IMR-90 (cell line): ENCODE measurements around the gene KLHL25.

ENCODE experiments used
- BHLHE40 ChIP-seq: fragments of 150-350 bp; IDR thresholded peaks from 2 replicates; pipeline ENCODE4 v1.6.1; 2016; ENCODE audit warnings: mild to moderate bottlenecking, low read depth, low read length
- CEBPB ChIP-seq: IDR thresholded peaks from 2 replicates; pipeline ENCODE4 v1.6.1; 2012; ENCODE audit warnings: low read depth, low read length, improper control_type of control experiment
- CHD1 ChIP-seq: IDR thresholded peaks from 2 replicates; pipeline ENCODE4 v1.6.1; 2012; ENCODE audit warnings: low read depth, low read length, improper control_type of control experiment
- CTCF ChIP-seq: conservative IDR thresholded peaks from 2 replicates; pipeline ENCODE4 v1.5.1; 2012; ENCODE audit warnings: mild to moderate bottlenecking, low read depth, low read length, improper control_type of control experiment
- FOS ChIP-seq: fragments of 150-350 bp; IDR thresholded peaks from 2 replicates; pipeline ENCODE4 v1.6.1; 2016; ENCODE audit warnings: low read depth, low read length
- MAFK ChIP-seq: IDR thresholded peaks from 2 replicates; pipeline ENCODE4 v1.6.1; 2012; ENCODE audit warnings: low read depth, low read length, improper control_type of control experiment
- MAZ ChIP-seq: IDR thresholded peaks from 2 replicates; pipeline ENCODE4 v1.6.1; 2012; ENCODE audit warnings: low read depth, mild to moderate bottlenecking, low read length, improper control_type of control experiment, moderate library complexity, borderline replicate concordance
- MXI1 ChIP-seq: IDR thresholded peaks from 2 replicates; pipeline ENCODE4 v1.6.1; 2012; ENCODE audit warnings: low read depth, mild to moderate bottlenecking, low read length, moderate library complexity, borderline replicate concordance
- POLR2A ChIP-seq: IDR thresholded peaks from 2 replicates; pipeline ENCODE4 v1.6.1; 2012; ENCODE audit warnings: mild to moderate bottlenecking, low read depth, low read length
- RAD21 ChIP-seq: IDR thresholded peaks from 2 replicates; pipeline ENCODE4 v1.6.1; 2012; ENCODE audit warnings: low read length, improper control_type of control experiment
- RFX5 ChIP-seq: IDR thresholded peaks from 2 replicates; pipeline ENCODE4 v1.8.0; 2012; ENCODE audit warnings: low read depth, mild to moderate bottlenecking, low read length, moderate library complexity
- SMC3 ChIP-seq: fragments of 150-350 bp; IDR thresholded peaks from 2 replicates; pipeline ENCODE4 v1.6.1; 2016; ENCODE audit warnings: low read depth, mild to moderate bottlenecking, antibody characterized with exemption, low read length, moderate library complexity
- USF2 ChIP-seq: fragments of 150-350 bp; IDR thresholded peaks from 2 replicates; pipeline ENCODE4 v1.6.1; 2017; ENCODE audit warnings: mild to moderate bottlenecking, antibody characterized with exemption, low read length, low read depth

- no peak for TF ChIP-seq CHD1
- TF ChIP-seq CEBPB = no peak
- TF ChIP-seq FOS = no peak
- TF ChIP-seq RFX5 = no peak
- TF ChIP-seq POLR2A = no peak
- TF ChIP-seq CTCF = no peak
- no peak for TF ChIP-seq RAD21
- TF ChIP-seq BHLHE40 = no peak
- no peak for TF ChIP-seq MAFK
- no peak for TF ChIP-seq SMC3
- TF ChIP-seq MAZ = no peak
- no peak for TF ChIP-seq USF2
- TF ChIP-seq MXI1 = no peak
These were observed 5.2 kb downstream of the KLHL25 start for GRCh38 chr15:85789496-85789875.
